Activated CD4-positive, alpha-beta memory T cell treated with anti-CD3 and anti-CD28 coated beads, Interleukin-2, amount 10 ng/mL, durations not matched to agents 7 days and 5 days (primary cell): ENCODE data around the gene APLP2. TPM values are rescaled to one million over a fixed set of nuclear protein-coding genes. Genes with fewer than 3 reads are reported as not detected.

Experiments used
- CTCF ChIA-PET: fragments of 350-600 bp; sonication (Branson Sonifier 250); formaldehyde crosslinking; loops from one replicate; lab custom pipeline; 2021; ENCODE audit warnings: antibody characterized with exemption, inconsistent platforms; lab: Charles Lee
- POLR2A ChIA-PET: fragments of 350-600 bp; sonication (Branson Sonifier 250); formaldehyde crosslinking; loops from one replicate; lab custom pipeline; 2021; ENCODE audit warnings: antibody characterized with exemption; lab: Charles Lee
- DNase-seq: peaks from one replicate; pipeline ENCODE4 v3.0.0-alpha.2; 2020
- H3K27ac Mint-ChIP-seq: one replicate; pipeline ENCODE4 v1.8.0; 2021; ENCODE audit warnings: mild to moderate bottlenecking, mixed read lengths
- H3K27me3 Mint-ChIP-seq: one replicate; pipeline ENCODE4 v1.8.0; 2021; ENCODE audit warnings: mixed read lengths
- H3K36me3 Mint-ChIP-seq: one replicate; pipeline ENCODE4 v1.8.0; 2021; ENCODE audit warnings: low read depth, mixed read lengths
- H3K4me1 Mint-ChIP-seq: one replicate; pipeline ENCODE4 v1.8.0; 2021; ENCODE audit warnings: mixed read lengths
- H3K4me3 Mint-ChIP-seq: one replicate; pipeline ENCODE4 v1.8.0; 2021; ENCODE audit warnings: mild to moderate bottlenecking, mixed read lengths
- H3K9me3 Mint-ChIP-seq: one replicate; pipeline ENCODE4 v1.8.0; 2021; ENCODE audit warnings: mixed read lengths
- total RNA-seq, 2 experiments: library from RNA; stranded (reverse); gene quantifications; one replicate each; pipeline ENCODE4 v1.2.3, GENCODE V29; 2021

The APLP2 gene
- total RNA-seq, 2 experiments from 2014 or later = 31.1 to 33.2 TPM

DNA sequence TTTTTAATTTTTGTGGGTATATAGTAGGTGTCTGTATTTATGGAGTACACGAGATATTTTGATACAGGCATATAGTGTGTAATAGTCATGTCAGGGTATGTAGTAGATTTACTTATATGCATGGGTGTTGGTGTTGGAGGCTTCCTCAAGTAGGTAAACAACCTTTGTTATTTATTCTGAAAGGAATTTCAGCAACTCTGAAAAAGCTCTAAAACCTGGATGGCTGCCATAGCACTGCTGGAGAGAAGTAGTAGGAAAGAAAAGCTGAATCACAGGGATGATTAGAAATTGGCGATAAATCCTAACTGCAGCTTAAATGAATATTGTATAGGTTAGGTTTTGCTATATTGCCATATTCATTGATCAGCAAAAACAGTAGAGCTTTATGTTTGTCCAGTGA, 45.5 kb downstream of the APLP2 start:
- no peak overlapping the region for H3K27ac Mint-ChIP-seq
- ChIA-PET POLR2A (interaction anchor here (1.0 kb wide), 1 partner anchor 44 kb away, joined by 4 read pairs; no protein-coding TSS in a partner anchor), CTCF (no interaction called here)
- no peak for DNase-seq
- peaks cover 17% of the 10 kb centered on the region for H3K4me1 Mint-ChIP-seq
- peaks cover 2% of the 10 kb centered on the region for H3K36me3 Mint-ChIP-seq
- H3K9me3 Mint-ChIP-seq = no peaks in the 10 kb centered on the region
- no peak overlapping the region for H3K4me3 Mint-ChIP-seq
- H3K27me3 Mint-ChIP-seq = peaks cover 13% of the 10 kb centered on the region

DNA sequence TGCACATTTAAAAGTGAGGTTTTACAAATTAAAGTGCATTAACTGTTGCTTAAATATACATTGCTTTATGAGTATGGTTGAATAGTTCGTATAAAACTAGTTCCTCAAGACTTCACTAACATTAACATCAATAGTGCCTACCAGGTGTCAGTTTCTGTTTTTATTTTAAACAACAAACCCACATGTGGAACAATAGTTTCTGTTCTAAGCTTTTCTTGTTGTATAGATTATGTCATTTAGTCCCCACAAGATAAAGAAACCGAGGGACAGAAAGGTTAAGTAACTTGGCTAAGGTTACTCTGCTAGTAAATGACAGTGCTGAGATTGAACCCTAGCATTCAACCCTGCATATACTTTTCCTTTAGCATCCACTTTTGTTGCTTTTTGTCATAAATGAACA, 48.5 kb downstream of the APLP2 start:
- ChIA-PET CTCF (interaction anchor here (4.9 kb wide), 1 partner anchor 14 kb away, joined by 31 read pairs; no protein-coding TSS in a partner anchor), POLR2A (interaction anchor here (1.1 kb wide), 1 partner anchor 115 kb away, joined by 3 read pairs; no protein-coding TSS in a partner anchor)
- Mint-ChIP-seq H3K27ac (no peak overlapping the region), H3K4me1 (peaks cover 35% of the 10 kb centered on the region), H3K9me3 (no peaks in the 10 kb centered on the region), H3K27me3 (peaks cover 20% of the 10 kb centered on the region), H3K4me3 (no peak overlapping the region), H3K36me3 (peaks cover 13% of the 10 kb centered on the region)
- no peak for DNase-seq

DNA sequence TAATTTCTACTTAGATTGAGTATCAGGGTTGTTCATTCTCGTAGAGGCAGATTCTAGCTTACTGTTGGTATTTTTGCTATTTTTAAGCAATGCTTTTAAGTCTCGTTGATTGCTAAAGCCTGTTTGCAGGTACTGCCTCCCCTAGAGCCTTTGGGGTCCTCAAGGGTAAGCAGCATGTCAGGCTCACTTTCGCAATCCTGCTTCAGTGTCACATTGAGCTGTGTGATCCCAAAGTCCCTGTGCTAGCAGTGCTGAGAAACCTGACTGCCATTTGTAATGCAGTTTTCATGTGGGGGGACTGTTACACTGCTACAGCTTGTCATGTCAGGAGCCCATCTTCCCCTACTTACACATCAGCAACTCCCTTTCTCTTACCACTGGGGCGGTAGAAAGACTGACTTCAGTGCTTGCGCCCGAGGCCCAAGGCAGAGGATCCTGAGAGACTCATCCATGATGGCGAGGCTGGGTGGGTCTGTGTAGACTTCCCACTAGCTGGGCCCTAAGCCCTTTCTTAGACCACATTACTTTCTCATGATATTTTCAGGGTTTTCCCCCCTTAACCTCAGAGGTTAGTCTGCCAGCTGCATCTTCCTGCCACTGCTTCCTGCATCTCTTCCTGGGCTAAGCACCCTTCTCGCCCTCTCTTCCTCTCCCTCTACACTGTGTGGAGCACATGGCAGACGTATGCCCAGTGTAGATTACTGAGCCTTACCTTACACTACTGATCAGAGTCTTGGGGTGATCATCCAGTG, 49.1 kb downstream of the APLP2 start:
- Mint-ChIP-seq H3K27ac (no peak overlapping the region), H3K4me3 (no peak overlapping the region), H3K9me3 (no peaks in the 10 kb centered on the region), H3K27me3 (peaks cover 23% of the 10 kb centered on the region), H3K36me3 (peaks cover 16% of the 10 kb centered on the region), H3K4me1 (peaks cover 35% of the 10 kb centered on the region)
- no peak for DNase-seq
- POLR2A ChIA-PET = interaction anchor here (1.1 kb wide), 1 partner anchor 115 kb away, joined by 3 read pairs; no protein-coding TSS in a partner anchor
- CTCF ChIA-PET = interaction anchor here (4.9 kb wide), 1 partner anchor 13 kb away, joined by 31 read pairs; no protein-coding TSS in a partner anchor

GRCh38 chr11:130120045-130120444, 50.4 kb downstream of the APLP2 start:
- Mint-ChIP-seq H3K4me3 (no peak overlapping the region), H3K36me3 (peaks cover 19% of the 10 kb centered on the region), H3K4me1 (peaks cover 35% of the 10 kb centered on the region), H3K9me3 (no peaks in the 10 kb centered on the region), H3K27ac (no peak overlapping the region), H3K27me3 (peaks cover 24% of the 10 kb centered on the region)
- ChIA-PET CTCF (interaction anchor here (4.9 kb wide), 1 partner anchor 12 kb away, joined by 31 read pairs; no protein-coding TSS in a partner anchor), POLR2A (no interaction called here)
- DNase-seq = no peak

GRCh38 chr11:130121445-130121978, 51.8 kb downstream of the APLP2 start:
- CTCF ChIA-PET = interaction anchor here (1.1 to 4.9 kb wide), 2 partner anchors 10 to 198 kb away, joined by 5 to 31 read pairs; no protein-coding TSS in a partner anchor
- no peaks in the 10 kb centered on the region for H3K9me3 Mint-ChIP-seq
- POLR2A ChIA-PET = no interaction called here

GRCh38 chr11:130122141-130122575, 52.5 kb downstream of the APLP2 start:
- POLR2A ChIA-PET = no interaction called here

More at GRCh38 chr11:130121445-130121978, 51.8 kb downstream of the APLP2 start:
- H3K4me1 Mint-ChIP-seq = peaks cover 35% of the 10 kb centered on the region
- DNase-seq = no peak
- H3K4me3 Mint-ChIP-seq = no peak overlapping the region
- H3K27me3 Mint-ChIP-seq = peaks cover 22% of the 10 kb centered on the region
- H3K27ac Mint-ChIP-seq = no peak overlapping the region
- peaks cover 19% of the 10 kb centered on the region for H3K36me3 Mint-ChIP-seq

GRCh38 chr11:130123414-130124040, 53.8 kb downstream of the APLP2 start:
- peaks cover 22% of the 10 kb centered on the region for H3K27me3 Mint-ChIP-seq
- H3K4me3 Mint-ChIP-seq = no peak overlapping the region
- POLR2A ChIA-PET = no interaction called here
- CTCF ChIA-PET = interaction anchor here (0.6 to 0.9 kb wide), 2 partner anchors 9 to 24 kb away, joined by 3 to 4 read pairs; no protein-coding TSS in a partner anchor
- no peak overlapping the region for H3K27ac Mint-ChIP-seq
- peaks cover 29% of the 10 kb centered on the region for H3K4me1 Mint-ChIP-seq
- peaks cover 19% of the 10 kb centered on the region for H3K36me3 Mint-ChIP-seq
- no peaks in the 10 kb centered on the region for H3K9me3 Mint-ChIP-seq
- no peak for DNase-seq

More at GRCh38 chr11:130122141-130122575, 52.5 kb downstream of the APLP2 start:
- Mint-ChIP-seq H3K27me3 (peaks cover 22% of the 10 kb centered on the region), H3K4me3 (no peak overlapping the region), H3K27ac (no peak overlapping the region), H3K9me3 (no peaks in the 10 kb centered on the region), H3K36me3 (peaks cover 19% of the 10 kb centered on the region), H3K4me1 (peaks cover 35% of the 10 kb centered on the region)
- DNase-seq = no peak
- CTCF ChIA-PET = interaction anchor here (0.6 to 4.9 kb wide), 4 partner anchors 10 to 320 kb away, joined by 3 to 31 read pairs (median 4); no protein-coding TSS in a partner anchor

GRCh38 chr11:130124096-130124495, 54.4 kb downstream of the APLP2 start:
- Mint-ChIP-seq H3K27me3 (peaks cover 22% of the 10 kb centered on the region), H3K36me3 (peaks cover 19% of the 10 kb centered on the region), H3K4me1 (peaks cover 24% of the 10 kb centered on the region), H3K9me3 (no peaks in the 10 kb centered on the region), H3K27ac (no peak overlapping the region), H3K4me3 (no peak overlapping the region)
- DNase-seq = no peak
- CTCF ChIA-PET = interaction anchor here (0.9 kb wide), 1 partner anchor 8 kb away, joined by 4 read pairs; no protein-coding TSS in a partner anchor
- POLR2A ChIA-PET = no interaction called here

- POLR2A ChIA-PET = no interaction called here
- Mint-ChIP-seq H3K9me3 (no peaks in the 10 kb centered on the region), H3K4me3 (no peak overlapping the region), H3K27ac (no peak overlapping the region), H3K36me3 (peaks cover 20% of the 10 kb centered on the region), H3K4me1 (peaks cover 18% of the 10 kb centered on the region), H3K27me3 (peaks cover 11% of the 10 kb centered on the region)
- CTCF ChIA-PET = no interaction called here
- no peak for DNase-seq
These were observed 55.9 kb downstream of the APLP2 start for GRCh38 chr11:130125638-130126037.

- H3K9me3 Mint-ChIP-seq = no peaks in the 10 kb centered on the region
- DNase-seq = no peak
- CTCF ChIA-PET = interaction anchor here (1.4 to 1.5 kb wide), 2 partner anchors 203 to 205 kb away, joined by 5 to 6 read pairs; no protein-coding TSS in a partner anchor
- POLR2A ChIA-PET = interaction anchor here (2.1 kb wide), 1 partner anchor 124 kb away, joined by 8 read pairs; the partner anchor contains the start of gene PRDM10
- H3K4me3 Mint-ChIP-seq = no peak overlapping the region
- H3K27me3 Mint-ChIP-seq = peaks cover 4% of the 10 kb centered on the region
- H3K4me1 Mint-ChIP-seq = peaks cover 10% of the 10 kb centered on the region
- peaks cover 22% of the 10 kb centered on the region for H3K36me3 Mint-ChIP-seq
- H3K27ac Mint-ChIP-seq = no peak overlapping the region
These were observed 56.8 kb downstream of the APLP2 start for GRCh38 chr11:130126516-130126915.

GRCh38 chr11:130127509-130127908, 57.8 kb downstream of the APLP2 start:
- Mint-ChIP-seq H3K4me3 (no peak overlapping the region), H3K36me3 (peaks cover 19% of the 10 kb centered on the region), H3K27ac (no peak overlapping the region), H3K27me3 (peaks cover 3% of the 10 kb centered on the region), H3K4me1 (peaks cover under 1% of the 10 kb centered on the region), H3K9me3 (no peaks in the 10 kb centered on the region)
- POLR2A ChIA-PET = interaction anchor here (0.8 to 2.1 kb wide), 3 partner anchors 58 to 201 kb away, joined by 3 to 8 read pairs (median 3); partner anchors contain the start of genes APLP2 and PRDM10
- DNase-seq = no peak
- CTCF ChIA-PET = interaction anchor here (0.7 to 1.5 kb wide), 3 partner anchors 204 to 518 kb away, joined by 4 to 6 read pairs (median 5); no protein-coding TSS in a partner anchor

- Mint-ChIP-seq H3K4me1 (no peaks in the 10 kb centered on the region), H3K9me3 (no peaks in the 10 kb centered on the region), H3K36me3 (peaks cover 12% of the 10 kb centered on the region), H3K4me3 (no peak overlapping the region), H3K27me3 (peaks cover 3% of the 10 kb centered on the region), H3K27ac (no peak overlapping the region)
- ChIA-PET POLR2A (interaction anchor here (0.6 kb wide), 1 partner anchor 192 kb away, joined by 3 read pairs; no protein-coding TSS in a partner anchor), CTCF (interaction anchor here (9.1 kb wide), 1 partner anchor 204 kb away, joined by 162 read pairs; no protein-coding TSS in a partner anchor)
- no peak for DNase-seq
These were observed 58.9 kb downstream of the APLP2 start for GRCh38 chr11:130128626-130129025.
